Ishikawa (cell line): ENCODE measurements around the gene GATA1.

Source experiments
- CEBPB ChIP-seq: IDR thresholded peaks from 2 replicates; pipeline ENCODE4 v1.6.1; 2012
- CREB1 ChIP-seq: IDR thresholded peaks from 2 replicates; pipeline ENCODE4 v1.6.1; 2012; ENCODE audit warnings: low read depth
- EGR1 ChIP-seq: IDR thresholded peaks from 2 replicates; pipeline ENCODE4 v1.6.1; 2012
- EP300 ChIP-seq: IDR thresholded peaks from 2 replicates; pipeline ENCODE4 v1.6.1; 2012; ENCODE audit warnings: borderline replicate concordance
- FOXM1 ChIP-seq: IDR thresholded peaks from 2 replicates; pipeline ENCODE4 v1.6.1; 2012; ENCODE audit warnings: low read depth, borderline replicate concordance
- NFIC ChIP-seq: IDR thresholded peaks from 2 replicates; pipeline ENCODE4 v1.6.1; 2012
- RAD21 ChIP-seq: IDR thresholded peaks from 2 replicates; pipeline ENCODE4 v1.6.1; 2012; ENCODE audit warnings: low read depth
- TAF1 ChIP-seq: IDR thresholded peaks from 2 replicates; pipeline ENCODE4 v1.6.1; 2012; ENCODE audit warnings: low read depth, mild to moderate bottlenecking
- TCF12 ChIP-seq: IDR thresholded peaks from 2 replicates; pipeline ENCODE4 v1.6.1; 2012; ENCODE audit warnings: low read depth
- TEAD4 ChIP-seq: IDR thresholded peaks from 2 replicates; pipeline ENCODE4 v1.6.1; 2012
- YY1 ChIP-seq: IDR thresholded peaks from 2 replicates; pipeline ENCODE4 v1.6.1; 2012; ENCODE audit warnings: low read depth
- TF ChIP-seq, protein P1 (sequence below): IDR thresholded peaks from 2 replicates; pipeline ENCODE4 v1.6.1; 2012
- TF ChIP-seq, protein P2 (sequence below): IDR thresholded peaks from 2 replicates; pipeline ENCODE4 v1.6.1; 2012; ENCODE audit warnings: low read depth, mild to moderate bottlenecking

DNA sequence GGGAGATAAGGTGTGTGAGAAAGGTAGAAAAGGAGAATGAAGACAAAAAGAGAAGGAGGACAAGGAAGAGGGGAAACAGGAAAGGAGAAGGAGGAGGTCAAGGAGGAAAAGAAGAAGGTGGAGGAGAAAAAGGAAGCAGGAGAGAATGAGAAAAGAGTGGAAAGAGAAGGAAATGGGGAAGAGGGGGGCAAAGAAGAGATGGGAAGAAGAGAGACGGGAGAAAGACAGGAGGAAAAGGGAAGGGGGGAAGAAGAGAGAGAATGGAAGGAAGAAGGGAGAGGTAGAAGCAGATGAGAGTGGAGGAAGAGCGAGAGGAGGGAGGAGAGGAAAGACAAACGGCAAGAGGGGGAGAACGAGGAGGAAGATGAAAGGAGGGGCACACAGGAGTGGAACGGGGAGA, 4.1 kb downstream of the GATA1 start:
- TF ChIP-seq CEBPB, result no peak
- no peak for TF ChIP-seq TCF12
- no peak for TF ChIP-seq CREB1
- no peak for TF ChIP-seq RAD21
- TF ChIP-seq, protein P1, sequence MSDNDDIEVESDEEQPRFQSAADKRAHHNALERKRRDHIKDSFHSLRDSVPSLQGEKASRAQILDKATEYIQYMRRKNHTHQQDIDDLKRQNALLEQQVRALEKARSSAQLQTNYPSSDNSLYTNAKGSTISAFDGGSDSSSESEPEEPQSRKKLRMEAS, result no peak
- no peak for TF ChIP-seq TAF1
- no peak for TF ChIP-seq FOXM1
- TF ChIP-seq EP300, result no peak
- no peak for TF ChIP-seq YY1
- no peak for TF ChIP-seq TEAD4
- TF ChIP-seq EGR1, result no peak
- TF ChIP-seq, protein P2, sequence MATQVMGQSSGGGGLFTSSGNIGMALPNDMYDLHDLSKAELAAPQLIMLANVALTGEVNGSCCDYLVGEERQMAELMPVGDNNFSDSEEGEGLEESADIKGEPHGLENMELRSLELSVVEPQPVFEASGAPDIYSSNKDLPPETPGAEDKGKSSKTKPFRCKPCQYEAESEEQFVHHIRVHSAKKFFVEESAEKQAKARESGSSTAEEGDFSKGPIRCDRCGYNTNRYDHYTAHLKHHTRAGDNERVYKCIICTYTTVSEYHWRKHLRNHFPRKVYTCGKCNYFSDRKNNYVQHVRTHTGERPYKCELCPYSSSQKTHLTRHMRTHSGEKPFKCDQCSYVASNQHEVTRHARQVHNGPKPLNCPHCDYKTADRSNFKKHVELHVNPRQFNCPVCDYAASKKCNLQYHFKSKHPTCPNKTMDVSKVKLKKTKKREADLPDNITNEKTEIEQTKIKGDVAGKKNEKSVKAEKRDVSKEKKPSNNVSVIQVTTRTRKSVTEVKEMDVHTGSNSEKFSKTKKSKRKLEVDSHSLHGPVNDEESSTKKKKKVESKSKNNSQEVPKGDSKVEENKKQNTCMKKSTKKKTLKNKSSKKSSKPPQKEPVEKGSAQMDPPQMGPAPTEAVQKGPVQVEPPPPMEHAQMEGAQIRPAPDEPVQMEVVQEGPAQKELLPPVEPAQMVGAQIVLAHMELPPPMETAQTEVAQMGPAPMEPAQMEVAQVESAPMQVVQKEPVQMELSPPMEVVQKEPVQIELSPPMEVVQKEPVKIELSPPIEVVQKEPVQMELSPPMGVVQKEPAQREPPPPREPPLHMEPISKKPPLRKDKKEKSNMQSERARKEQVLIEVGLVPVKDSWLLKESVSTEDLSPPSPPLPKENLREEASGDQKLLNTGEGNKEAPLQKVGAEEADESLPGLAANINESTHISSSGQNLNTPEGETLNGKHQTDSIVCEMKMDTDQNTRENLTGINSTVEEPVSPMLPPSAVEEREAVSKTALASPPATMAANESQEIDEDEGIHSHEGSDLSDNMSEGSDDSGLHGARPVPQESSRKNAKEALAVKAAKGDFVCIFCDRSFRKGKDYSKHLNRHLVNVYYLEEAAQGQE, result no peak
- no peak for TF ChIP-seq NFIC
